ENCODE data around the gene RBMS2.

RBMS2 gene

DNA sequence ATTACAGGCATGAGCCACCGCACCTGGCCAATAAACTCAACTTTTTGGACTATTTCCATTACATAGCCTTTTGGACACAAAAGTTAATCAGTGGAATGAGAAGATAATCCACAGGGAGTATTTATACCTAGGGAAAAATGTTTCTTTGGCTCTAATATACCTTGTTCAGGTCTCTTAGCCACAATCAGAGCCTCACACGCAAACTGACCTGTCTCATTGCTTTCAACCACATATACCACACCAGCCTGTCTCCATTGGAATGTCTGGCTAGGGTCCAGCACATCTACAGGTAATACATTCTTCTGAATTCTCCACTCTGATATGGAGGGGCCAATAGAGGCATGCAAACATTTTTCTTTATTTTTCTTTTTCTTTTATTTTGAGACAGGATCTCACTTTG is 3.8 kb upstream of the RBMS2 start:
- TF ChIP-seq TAF1 (IDR thresholded peaks at IDR 0.05; ENCODE audit: low read depth) (no peak), EGR1 (IDR thresholded peaks at IDR 0.05) (no peak), EP300 (IDR thresholded peaks at IDR 0.05; ENCODE audit: borderline replicate concordance) (peak; percentile 93), TEAD4 (IDR thresholded peaks at IDR 0.05) (peak; percentile 95), TCF12 (IDR thresholded peaks at IDR 0.05; ENCODE audit: low read depth) (peak; percentile 89), FOXM1 (IDR thresholded peaks at IDR 0.05; ENCODE audit: borderline replicate concordance, low read depth) (peak; percentile 87), CREB1 (IDR thresholded peaks at IDR 0.05; ENCODE audit: low read depth) (no peak), NFIC (IDR thresholded peaks at IDR 0.05) (peak; percentile 94), CEBPB (IDR thresholded peaks at IDR 0.05) (no peak), RAD21 (IDR thresholded peaks at IDR 0.05; ENCODE audit: low read depth) (no peak), YY1 (IDR thresholded peaks at IDR 0.05; ENCODE audit: low read depth) (no peak), ZBTB7A (IDR thresholded peaks at IDR 0.05; ENCODE audit: low read depth) (no peak)
- TF ChIP-seq, protein P1, sequence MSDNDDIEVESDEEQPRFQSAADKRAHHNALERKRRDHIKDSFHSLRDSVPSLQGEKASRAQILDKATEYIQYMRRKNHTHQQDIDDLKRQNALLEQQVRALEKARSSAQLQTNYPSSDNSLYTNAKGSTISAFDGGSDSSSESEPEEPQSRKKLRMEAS (IDR thresholded peaks at IDR 0.05), result no peak
- TF ChIP-seq, protein P2, sequence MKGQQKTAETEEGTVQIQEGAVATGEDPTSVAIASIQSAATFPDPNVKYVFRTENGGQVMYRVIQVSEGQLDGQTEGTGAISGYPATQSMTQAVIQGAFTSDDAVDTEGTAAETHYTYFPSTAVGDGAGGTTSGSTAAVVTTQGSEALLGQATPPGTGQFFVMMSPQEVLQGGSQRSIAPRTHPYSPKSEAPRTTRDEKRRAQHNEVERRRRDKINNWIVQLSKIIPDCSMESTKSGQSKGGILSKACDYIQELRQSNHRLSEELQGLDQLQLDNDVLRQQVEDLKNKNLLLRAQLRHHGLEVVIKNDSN (IDR thresholded peaks at IDR 0.05), result no peak
- TF ChIP-seq, protein P3, sequence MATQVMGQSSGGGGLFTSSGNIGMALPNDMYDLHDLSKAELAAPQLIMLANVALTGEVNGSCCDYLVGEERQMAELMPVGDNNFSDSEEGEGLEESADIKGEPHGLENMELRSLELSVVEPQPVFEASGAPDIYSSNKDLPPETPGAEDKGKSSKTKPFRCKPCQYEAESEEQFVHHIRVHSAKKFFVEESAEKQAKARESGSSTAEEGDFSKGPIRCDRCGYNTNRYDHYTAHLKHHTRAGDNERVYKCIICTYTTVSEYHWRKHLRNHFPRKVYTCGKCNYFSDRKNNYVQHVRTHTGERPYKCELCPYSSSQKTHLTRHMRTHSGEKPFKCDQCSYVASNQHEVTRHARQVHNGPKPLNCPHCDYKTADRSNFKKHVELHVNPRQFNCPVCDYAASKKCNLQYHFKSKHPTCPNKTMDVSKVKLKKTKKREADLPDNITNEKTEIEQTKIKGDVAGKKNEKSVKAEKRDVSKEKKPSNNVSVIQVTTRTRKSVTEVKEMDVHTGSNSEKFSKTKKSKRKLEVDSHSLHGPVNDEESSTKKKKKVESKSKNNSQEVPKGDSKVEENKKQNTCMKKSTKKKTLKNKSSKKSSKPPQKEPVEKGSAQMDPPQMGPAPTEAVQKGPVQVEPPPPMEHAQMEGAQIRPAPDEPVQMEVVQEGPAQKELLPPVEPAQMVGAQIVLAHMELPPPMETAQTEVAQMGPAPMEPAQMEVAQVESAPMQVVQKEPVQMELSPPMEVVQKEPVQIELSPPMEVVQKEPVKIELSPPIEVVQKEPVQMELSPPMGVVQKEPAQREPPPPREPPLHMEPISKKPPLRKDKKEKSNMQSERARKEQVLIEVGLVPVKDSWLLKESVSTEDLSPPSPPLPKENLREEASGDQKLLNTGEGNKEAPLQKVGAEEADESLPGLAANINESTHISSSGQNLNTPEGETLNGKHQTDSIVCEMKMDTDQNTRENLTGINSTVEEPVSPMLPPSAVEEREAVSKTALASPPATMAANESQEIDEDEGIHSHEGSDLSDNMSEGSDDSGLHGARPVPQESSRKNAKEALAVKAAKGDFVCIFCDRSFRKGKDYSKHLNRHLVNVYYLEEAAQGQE (IDR thresholded peaks at IDR 0.05; ENCODE audit: low read depth), result no peak

DNA sequence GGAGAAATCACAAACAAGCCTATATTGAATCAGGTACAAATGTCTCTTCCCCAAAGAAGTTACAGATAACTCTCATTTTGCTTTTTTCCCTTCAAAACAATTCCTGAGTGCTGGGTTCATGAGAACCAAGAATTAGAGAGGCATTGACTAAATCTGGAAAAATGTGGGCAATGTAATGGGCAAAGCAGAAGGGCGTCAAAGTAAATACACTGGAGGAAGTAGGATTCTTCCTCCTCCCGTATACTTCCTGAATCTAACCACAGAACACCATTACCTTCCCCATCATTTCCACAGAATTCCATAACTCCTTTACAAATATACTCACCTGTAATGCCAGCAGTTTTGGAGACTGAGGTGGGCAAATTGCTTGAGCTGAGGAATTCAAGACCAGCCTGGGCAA is 3.0 kb upstream of the RBMS2 start:
- TF ChIP-seq TEAD4 (IDR thresholded peaks at IDR 0.05), result peak; percentile 93
- TF ChIP-seq YY1 (IDR thresholded peaks at IDR 0.05; ENCODE audit: low read depth), result no peak
- TF ChIP-seq, protein P1 (IDR thresholded peaks at IDR 0.05), result peak; percentile 45; the same call in 1 of the 2 replicates
- TF ChIP-seq EP300 (IDR thresholded peaks at IDR 0.05; ENCODE audit: borderline replicate concordance), result peak; percentile 89
- TF ChIP-seq ZBTB7A (IDR thresholded peaks at IDR 0.05; ENCODE audit: low read depth), result no peak
- TF ChIP-seq CREB1 (IDR thresholded peaks at IDR 0.05; ENCODE audit: low read depth), result no peak
- TF ChIP-seq NFIC (IDR thresholded peaks at IDR 0.05), result peak; percentile 64
- no peak for TF ChIP-seq EGR1 (IDR thresholded peaks at IDR 0.05)
- TF ChIP-seq TCF12 (IDR thresholded peaks at IDR 0.05; ENCODE audit: low read depth), result peak; percentile 88
- TF ChIP-seq, protein P2 (IDR thresholded peaks at IDR 0.05), result no peak
- TF ChIP-seq FOXM1 (IDR thresholded peaks at IDR 0.05; ENCODE audit: borderline replicate concordance, low read depth), result peak; percentile 69; the same call in 1 of the 2 replicates
- TF ChIP-seq RAD21 (IDR thresholded peaks at IDR 0.05; ENCODE audit: low read depth), result no peak

DNA sequence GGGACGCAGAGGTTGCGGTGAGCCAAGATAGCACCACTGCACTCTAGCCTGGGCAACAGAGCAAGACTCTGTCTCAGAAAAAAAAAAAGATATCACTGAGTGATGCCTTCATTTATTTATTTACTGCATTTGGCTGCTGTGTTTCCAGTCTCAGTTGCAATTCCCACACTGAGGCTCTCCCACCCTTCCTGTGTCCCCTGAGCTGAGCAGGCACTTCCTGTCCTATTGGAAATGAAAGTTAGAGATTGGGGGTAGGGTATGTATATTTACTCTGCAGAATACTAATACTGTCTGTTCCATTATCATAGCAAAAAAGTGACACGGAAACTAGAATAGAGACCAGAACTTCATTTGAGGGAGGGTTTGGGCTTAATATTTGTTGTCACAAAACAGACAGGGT is 1.6 kb upstream of the RBMS2 start:
- TF ChIP-seq EP300 (IDR thresholded peaks at IDR 0.05; ENCODE audit: borderline replicate concordance) (no peak), TEAD4 (IDR thresholded peaks at IDR 0.05) (no peak), YY1 (IDR thresholded peaks at IDR 0.05; ENCODE audit: low read depth) (no peak), TAF1 (IDR thresholded peaks at IDR 0.05; ENCODE audit: low read depth) (no peak), CREB1 (IDR thresholded peaks at IDR 0.05; ENCODE audit: low read depth) (no peak), TCF12 (IDR thresholded peaks at IDR 0.05; ENCODE audit: low read depth) (no peak)

DNA sequence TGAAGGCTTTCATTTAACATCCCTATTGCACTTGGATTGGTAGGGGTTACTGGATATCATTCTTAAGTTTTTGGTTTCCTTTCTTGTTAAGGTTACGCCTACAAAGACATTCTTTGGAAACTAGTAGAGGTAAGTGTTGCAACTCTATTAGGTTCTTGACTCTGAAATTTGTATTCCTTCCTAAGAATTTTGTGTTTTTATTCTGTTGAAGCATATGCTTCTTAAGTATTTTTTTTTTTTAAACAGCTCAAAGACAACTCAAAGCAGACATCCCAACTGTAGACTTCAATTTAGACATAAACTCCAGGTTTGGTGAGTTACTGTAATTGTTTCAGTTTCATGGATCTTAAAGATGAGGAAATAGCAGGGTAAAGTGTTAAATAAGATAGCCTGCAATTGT is 1.1 kb upstream of the RBMS2 start:
- TF ChIP-seq CEBPB (IDR thresholded peaks at IDR 0.05) (0 out of 2 replicates have a peak, but pooled peaks have one; percentile 8), NFIC (IDR thresholded peaks at IDR 0.05) (no peak)

DNA sequence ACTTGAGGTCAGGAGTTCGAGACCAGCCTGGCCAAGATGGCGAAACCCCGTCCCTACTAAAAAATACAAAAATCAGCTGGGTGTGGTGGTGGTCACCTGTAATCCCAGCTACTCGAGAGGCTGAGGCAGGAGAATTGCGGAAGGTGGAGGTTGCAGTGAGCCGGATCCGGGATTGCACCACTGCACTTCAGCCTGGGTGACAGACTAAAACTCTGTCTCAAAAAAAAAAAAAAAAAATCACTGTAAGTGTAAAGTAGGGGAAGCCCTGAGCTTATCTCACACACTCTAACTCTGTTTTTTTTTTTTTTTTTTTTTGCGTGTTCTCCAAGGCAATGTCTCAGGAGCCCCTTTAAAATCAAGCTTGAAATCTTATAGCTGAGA is 421 bp upstream of the RBMS2 start:
- TF ChIP-seq CREB1 (IDR thresholded peaks at IDR 0.05; ENCODE audit: low read depth), result no peak
- TF ChIP-seq, protein P3 (IDR thresholded peaks at IDR 0.05; ENCODE audit: low read depth), result no peak

DNA sequence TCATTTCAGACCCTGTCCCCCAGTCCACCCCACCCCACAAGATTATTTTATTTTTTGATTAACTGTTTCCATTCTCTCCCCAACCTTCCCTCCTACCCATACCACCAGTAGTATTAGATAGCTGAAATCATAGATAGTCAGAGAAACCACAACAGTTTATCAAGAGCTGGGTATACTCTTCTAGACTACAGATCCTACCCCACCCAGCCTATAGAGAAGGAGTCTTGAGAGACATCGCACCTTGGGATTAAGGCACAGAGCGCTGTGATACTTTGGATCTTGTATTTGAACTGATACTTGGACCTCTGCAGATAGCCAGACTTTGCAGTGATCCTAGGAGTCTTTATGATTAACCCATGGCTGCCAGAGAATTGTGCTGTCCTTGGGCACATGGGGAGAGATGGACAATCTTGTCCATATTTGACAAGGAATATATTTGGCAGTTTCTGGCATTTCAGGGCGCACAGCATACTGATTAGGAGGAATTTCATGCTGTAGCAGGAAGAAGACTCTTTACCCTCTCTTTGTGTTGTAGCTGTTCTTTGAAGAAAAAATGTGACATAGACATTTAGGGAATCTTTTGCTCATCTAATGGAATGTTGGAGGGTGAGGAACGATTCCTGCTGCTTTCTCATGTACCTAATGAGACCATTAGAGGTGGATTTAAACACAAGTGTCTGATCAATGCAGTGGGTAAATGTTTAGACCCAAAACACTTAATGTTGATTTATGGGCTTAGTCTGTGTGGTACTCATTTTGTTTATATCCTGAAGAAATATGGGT is 982 bp downstream of the RBMS2 start:
- TF ChIP-seq NFIC (IDR thresholded peaks at IDR 0.05) (no peak), YY1 (IDR thresholded peaks at IDR 0.05; ENCODE audit: low read depth) (no peak), EGR1 (IDR thresholded peaks at IDR 0.05) (no peak), RAD21 (IDR thresholded peaks at IDR 0.05; ENCODE audit: low read depth) (no peak), CREB1 (IDR thresholded peaks at IDR 0.05; ENCODE audit: low read depth) (no peak), ZBTB7A (IDR thresholded peaks at IDR 0.05; ENCODE audit: low read depth) (no peak), CEBPB (IDR thresholded peaks at IDR 0.05) (no peak), TEAD4 (IDR thresholded peaks at IDR 0.05) (0 out of 2 replicates have a peak, but pooled peaks have one; percentile 2), EP300 (IDR thresholded peaks at IDR 0.05; ENCODE audit: borderline replicate concordance) (no peak), FOXM1 (IDR thresholded peaks at IDR 0.05; ENCODE audit: borderline replicate concordance, low read depth) (no peak), TAF1 (IDR thresholded peaks at IDR 0.05; ENCODE audit: low read depth) (no peak), TCF12 (IDR thresholded peaks at IDR 0.05; ENCODE audit: low read depth) (no peak; the same call in 1 of the 2 replicates)
- TF ChIP-seq, protein P1 (IDR thresholded peaks at IDR 0.05), result peak; percentile 31; the same call in 1 of the 2 replicates
- TF ChIP-seq, protein P2 (IDR thresholded peaks at IDR 0.05), result no peak
- TF ChIP-seq, protein P3 (IDR thresholded peaks at IDR 0.05; ENCODE audit: low read depth), result no peak

Data from Ishikawa (cell line).